Measurements from ENCODE around the gene PTPRC.
"Not testable (repeated sequence)": the region's sequence is repeated elsewhere in the genome, so short reads cannot be mapped to it uniquely, and the experiment has no call there.

PTPRC gene, protein sequence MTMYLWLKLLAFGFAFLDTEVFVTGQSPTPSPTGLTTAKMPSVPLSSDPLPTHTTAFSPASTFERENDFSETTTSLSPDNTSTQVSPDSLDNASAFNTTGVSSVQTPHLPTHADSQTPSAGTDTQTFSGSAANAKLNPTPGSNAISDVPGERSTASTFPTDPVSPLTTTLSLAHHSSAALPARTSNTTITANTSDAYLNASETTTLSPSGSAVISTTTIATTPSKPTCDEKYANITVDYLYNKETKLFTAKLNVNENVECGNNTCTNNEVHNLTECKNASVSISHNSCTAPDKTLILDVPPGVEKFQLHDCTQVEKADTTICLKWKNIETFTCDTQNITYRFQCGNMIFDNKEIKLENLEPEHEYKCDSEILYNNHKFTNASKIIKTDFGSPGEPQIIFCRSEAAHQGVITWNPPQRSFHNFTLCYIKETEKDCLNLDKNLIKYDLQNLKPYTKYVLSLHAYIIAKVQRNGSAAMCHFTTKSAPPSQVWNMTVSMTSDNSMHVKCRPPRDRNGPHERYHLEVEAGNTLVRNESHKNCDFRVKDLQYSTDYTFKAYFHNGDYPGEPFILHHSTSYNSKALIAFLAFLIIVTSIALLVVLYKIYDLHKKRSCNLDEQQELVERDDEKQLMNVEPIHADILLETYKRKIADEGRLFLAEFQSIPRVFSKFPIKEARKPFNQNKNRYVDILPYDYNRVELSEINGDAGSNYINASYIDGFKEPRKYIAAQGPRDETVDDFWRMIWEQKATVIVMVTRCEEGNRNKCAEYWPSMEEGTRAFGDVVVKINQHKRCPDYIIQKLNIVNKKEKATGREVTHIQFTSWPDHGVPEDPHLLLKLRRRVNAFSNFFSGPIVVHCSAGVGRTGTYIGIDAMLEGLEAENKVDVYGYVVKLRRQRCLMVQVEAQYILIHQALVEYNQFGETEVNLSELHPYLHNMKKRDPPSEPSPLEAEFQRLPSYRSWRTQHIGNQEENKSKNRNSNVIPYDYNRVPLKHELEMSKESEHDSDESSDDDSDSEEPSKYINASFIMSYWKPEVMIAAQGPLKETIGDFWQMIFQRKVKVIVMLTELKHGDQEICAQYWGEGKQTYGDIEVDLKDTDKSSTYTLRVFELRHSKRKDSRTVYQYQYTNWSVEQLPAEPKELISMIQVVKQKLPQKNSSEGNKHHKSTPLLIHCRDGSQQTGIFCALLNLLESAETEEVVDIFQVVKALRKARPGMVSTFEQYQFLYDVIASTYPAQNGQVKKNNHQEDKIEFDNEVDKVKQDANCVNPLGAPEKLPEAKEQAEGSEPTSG (N-terminal part only)

DNA sequence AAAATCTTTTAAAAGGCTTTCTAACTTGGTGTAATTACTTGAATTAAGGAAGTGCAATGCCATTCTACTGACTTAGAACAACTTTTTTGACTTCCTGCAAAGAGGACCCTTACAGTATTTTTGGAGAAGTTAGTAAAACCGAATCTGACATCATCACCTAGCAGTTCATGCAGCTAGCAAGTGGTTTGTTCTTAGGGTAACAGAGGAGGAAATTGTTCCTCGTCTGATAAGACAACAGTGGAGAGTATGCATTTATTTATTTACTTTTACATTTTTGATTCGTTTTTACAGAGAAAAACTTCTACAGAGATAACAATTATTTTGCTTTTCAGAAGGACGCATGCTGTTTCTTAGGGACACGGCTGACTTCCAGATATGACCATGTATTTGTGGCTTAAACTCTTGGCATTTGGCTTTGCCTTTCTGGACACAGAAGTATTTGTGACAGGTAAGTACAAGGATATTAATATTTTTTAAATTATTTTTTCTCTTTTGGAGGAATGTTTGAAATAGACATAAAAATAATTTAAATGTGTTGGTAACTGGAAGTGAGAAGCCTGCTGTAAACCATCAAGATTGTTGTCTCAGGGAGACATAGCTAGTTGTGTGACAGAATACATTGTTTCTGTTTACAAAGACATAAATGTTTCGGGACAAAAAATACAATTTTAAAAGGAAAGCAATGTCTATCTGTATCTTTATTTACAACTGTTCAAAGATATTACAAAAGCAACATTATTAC is at the start of gene PTPRC:
Gene PTPRC (plus strand): TSS at position 147 of the 742 bp plus-strand sequence. CDS start 229 bp downstream, at position 376.
- DNase-seq: no peak

DNA sequence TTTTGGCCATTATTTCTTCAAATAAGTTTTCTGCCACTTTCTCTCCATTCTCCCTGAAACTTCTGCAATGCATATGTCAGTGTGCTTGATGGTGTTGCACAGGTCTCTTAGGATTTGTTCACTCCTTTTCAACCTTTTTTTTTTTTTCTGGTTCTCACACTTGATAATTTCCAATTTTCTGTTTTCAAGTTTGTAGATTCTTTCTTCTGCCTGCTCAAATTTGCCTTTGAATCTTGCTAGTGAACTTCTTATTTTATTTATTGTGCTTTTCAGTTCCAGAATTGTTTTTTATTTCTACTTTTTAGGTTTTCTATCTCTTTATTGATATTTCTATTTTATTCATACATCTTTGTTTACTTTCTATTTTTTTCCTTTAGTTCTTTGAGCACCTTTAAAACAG is 48.4 kb upstream of the PTPRC start:
- no peak for DNase-seq

DNA sequence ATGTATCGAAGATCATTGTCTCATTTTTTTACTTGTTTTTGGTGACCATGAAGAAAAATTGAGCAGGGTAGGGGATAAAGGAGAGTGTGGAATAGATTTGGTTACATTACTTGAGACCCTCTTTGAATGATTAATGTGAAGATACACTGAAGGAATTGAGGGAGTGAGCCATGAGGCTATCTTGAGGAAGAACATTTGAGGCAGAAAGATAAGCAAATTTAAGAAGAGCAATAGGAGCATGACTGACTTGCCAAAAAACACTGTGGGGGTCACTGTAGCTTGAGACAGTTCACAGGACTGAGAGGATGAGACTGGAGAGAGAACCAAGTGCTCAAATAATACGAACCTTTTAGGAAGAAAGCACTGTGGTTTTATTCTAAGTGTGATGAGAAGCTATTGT is 43.1 kb upstream of the PTPRC start:
- DNase-seq: no peak

DNA sequence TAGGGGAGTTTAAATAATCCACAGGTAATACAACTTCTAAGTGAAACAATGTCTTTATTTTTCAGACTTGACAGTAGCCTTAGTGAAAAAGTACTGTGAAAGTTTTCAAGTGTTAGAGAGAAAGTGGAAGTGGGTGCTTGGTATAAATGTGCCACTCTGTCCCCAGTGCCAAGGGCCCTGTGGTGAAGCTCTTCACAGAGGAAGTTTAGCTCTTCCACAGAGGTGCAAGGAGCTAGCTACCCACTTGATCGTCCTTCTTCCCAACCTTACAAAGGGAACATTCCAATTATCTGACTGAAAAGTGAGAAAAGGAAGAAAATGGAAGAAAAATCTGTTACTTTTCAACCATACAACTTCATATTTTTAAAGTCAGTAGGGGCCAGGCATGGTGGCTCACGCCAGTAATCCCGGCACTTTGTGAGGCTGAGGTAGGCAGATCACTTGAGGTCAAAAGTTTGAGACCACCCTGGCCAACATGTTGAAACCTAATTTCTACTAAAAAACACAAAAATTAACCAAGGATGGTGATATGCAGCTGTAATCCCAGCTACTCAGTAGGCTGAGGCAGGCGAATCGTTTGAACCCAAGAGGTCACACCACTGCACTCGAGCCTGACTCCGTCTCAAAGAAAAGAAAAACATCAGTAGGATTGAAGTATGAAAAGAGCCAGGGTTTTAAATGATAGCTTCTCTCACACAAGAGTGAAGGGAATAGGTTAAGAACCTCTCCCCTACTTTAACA is 41.0 kb upstream of the PTPRC start:
- no peak for DNase-seq

DNA sequence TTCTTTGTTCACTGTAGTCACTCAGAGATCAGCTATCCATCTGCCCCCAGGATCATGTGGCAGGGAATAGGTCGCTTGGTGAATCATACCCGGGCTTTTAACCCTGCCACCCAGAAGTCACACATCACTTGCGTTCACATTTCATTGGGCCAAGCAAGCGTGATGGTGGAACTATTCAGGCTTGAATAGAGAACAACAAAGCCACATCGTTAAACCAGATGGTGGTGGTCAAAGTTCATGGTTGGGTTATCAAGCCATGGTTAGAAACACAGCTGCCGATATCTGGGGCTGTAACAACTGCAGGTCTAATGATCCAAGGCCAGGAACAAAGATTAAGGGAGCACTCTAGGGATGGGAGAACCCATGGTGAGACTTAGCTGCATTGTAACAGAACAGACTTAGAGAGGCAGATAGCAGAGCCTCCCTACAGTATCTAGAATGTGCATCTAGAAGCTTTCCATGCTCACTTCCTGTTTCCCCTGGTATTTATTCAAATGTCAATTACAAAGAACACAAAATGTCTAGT is 40.0 kb upstream of the PTPRC start:
- no peak for DNase-seq

DNA sequence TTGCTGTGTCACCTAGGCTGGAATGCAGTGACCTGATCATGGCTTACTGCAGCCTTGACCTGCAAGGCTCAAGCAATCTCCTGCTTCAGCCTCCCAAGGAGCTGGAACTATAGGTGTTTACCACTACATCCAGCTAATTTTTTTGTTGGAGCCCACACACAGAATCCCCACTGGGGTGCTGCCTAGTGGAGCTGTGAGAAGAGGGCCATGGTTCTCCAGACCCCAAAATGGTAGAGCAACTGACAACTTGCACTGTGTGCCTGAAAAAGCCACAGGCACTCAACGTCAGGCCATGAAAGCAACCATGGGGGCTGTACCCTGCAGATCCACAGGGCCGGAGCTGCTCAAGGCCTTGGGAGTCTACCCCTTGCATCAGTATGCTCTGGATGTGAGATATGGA is 39.1 kb upstream of the PTPRC start:
- DNase-seq: no peak

DNA sequence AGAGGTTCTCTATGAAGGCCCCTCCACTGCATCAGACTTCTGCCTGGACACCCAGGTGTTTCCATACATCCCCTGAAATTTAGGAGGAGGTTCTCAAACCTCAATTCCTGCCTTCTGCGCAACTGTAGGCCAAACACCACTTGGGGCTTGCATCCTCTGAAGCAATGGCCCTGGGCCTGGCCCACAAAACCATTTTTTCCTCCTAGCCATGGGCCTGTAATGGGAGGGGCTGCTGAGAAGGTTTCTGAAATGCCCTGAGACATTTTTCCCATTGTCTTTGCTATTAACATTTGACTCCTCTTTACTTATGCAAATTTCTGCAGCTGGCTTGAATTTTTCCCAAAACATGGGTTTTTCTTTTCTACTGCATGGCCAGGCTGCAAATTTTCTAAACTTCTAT is 37.9 kb upstream of the PTPRC start:
- DNase-seq: no peak

DNA sequence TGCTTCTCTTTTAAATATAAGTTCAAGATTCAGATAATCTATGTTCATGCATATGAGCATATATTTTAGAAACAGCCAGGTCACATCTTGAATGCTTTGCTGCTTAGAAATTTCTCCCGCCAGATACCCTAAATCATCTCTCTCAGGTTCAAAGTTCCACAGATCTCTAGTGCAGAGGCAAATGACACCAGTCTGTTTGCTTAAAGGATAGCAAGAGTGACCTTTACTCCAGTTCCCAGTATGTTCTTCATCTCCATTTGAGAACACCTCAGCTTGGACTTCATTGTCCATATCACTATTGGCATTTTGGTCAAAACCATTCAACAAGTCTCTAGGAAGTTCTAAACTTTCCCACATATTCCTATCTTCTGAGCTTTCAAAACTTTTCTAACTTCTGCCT is 37.5 kb upstream of the PTPRC start:
- not testable (repeated sequence) for DNase-seq

DNA sequence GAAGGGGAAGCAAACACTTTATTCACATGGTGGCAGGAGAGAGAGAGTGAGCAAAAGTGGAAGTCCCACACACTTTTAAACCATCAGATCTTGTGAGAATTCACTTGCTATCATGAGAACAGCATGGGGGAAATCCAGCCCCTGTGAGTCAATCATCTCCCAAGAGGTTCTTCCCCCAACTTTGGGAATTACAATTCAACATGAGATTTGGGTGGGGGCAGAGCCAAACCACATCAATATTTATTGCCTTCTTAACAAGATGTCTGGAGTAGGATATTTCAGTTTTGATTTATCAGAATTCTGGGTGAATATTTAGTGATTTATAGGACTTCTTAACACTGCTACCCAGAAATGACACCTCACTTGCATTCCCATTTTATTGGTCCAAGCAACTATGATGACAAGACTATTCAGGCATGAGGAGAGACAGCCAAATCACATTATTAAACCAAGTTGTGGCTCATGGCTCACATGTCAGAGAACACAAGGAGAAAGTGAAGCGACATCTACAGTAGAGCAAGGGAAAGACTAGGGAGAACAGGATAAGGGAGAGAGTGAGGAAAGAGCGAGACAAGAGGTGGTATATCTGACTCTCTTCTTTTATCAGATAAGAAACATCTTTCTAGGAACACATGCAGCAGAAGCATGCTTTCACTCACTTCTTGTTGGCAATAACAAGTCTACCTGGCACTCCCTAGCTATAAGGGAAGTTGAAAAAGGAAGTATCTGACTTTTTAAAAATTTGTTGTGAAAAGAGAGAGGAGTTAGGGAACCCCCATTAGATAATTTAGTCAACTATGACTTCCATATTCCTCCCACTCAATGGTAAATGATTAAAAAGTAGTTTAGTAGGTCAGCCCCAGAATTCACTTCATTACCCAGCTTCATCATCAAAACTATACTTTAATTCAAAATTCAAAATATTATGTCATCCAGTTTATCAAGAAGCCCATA is 36.6 kb upstream of the PTPRC start:
- no peak for DNase-seq

DNA sequence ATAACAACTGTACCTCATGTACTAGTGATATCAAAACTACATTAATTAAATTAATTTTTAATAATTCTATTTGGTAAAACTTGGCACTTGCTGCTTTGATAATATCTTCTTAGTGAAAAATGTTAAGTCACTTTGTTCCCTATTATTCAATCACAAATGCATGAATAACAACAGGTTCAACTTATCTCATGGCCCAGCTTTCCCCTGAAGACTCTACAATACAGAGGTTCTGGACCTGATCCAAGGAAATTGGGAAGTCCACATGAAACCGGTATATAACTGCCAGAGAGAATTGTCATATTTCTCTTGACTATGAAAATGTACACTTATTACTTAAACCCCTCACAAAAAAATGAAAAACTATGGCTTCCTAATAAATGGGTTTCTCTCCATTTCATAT is 33.9 kb upstream of the PTPRC start:
- no peak for DNase-seq

DNA sequence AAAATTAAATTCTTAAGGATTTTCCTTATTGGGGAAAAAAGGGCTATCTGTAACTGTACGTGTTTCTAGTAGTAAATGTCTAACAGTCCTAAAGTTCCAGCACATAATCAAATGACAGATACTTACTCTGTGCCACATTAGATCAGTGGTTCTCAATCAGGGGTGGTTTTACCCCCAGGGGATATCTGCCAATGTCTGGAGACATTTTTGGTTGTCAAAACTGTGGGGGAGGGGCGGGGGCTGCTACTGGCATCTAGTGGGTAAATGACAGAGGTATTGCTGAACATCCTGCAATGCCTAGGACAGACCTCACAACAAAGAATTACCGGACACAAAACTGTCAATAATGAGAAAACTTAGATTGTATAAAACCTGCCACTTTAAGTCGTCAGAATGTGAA is 33.4 kb upstream of the PTPRC start:
- DNase-seq: no peak

DNA sequence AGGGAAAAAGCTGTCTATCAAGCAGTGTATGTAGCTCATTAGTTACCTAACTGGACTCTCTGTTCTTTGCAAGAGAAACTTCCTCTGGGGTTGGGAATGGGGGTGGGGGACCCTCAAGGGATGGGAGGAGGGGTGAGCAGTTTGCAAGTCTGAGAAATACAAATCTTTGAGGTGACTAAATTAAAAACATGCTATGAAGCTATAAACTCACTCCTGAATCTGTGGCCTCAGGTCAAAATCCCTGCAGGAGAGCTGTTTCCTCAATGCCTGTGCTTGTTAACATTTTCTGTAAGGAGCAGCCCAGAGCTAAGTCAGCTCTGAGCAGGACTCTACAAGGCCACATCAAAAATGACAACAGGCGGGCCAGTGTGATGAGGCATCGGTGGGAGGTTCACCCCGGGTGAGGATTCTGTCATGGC is 32.8 kb upstream of the PTPRC start:
- DNase-seq: no peak

DNA sequence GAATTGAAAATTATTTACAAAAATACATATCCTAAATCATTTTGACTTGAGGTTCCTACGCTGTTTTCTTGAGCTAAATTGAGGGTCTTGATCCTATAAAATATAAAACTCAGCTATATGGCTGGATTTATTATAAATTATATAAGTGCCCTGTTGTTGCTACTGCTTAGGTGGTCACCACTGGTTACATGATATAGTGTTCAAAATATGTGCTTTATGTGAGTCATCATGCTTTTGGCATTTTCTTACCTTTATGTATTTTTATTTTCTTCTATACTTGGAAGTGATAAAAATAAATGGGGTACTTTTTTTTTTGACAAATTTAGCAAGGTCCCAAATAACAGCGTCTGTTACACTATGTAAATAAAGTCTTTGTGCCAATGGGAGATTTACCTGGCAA is 31.1 kb upstream of the PTPRC start:
- no peak for DNase-seq

DNA sequence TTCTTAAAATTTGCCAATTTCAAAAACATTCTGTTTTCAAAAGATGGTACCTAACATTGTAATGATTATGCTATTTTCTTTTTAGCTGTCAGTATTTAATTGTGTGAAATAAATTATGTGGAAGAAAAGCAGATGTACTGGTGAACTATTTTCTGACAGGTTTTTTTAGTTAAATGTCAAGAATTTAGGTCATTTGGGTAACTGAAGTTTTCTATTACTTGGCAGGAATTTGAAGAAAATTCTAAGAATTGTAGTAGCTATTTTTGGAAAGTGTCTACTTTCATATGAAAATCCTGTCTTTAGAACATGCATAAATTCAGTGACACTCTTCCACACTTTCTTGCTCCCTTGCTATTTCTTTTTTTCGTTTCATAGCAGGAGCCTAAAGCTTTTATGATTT is 28.5 kb upstream of the PTPRC start:
- DNase-seq: no peak

DNA sequence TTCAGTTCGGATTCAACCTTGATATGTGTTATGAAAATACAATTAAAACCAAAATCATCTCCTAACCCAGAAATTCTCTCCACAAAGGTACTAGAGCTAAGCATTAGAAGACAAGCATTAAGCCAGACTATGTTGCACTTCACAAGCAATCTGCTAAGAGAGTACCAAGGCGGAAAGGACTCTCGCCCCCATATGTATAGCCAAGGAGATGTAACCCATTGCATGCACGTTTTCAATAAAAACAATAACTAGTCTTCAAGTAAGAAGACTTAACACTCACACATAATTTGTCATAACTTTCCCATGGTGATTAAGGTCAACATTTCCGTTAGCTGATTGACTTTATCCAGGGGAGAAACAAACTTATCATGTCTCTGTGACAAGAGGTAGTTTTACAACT is 27.6 kb upstream of the PTPRC start:
- DNase-seq: no peak

DNA sequence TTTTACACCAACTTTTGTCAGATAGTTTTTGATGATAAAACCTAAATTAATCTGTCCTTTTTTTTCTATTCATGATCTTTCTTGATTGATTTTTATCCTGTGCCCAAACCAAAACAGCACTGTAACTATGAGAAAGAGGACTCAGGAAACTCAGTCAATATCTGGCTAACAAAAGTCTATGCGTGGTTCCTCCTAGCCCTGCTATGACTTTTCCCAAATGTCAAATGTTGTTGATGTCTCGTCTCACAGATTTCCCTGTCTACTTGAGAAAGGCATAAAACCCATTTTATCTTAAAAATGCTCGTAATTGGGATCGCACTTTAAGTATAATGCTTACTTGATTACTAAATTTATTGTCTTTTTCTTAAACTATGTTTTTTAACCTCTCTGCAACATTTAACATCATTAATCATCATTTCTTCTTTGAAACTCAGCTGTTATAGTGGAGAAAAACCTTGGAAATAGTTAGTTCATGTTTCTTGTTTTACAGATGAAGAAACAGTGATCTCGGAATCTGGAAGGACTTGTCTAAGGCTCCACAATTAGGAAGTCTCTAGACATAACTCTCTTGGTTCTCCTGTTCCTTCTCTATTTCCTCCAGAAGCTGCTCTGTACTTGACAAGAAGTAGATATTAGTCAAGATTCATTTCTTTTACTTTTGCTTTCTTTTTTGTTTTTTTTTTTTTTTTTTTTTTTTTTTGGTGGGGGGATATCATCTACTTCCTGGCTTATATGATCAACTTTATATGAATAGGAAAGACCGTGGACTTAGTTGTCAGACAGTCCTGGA is 26.2 kb upstream of the PTPRC start:
- DNase-seq: no peak

DNA sequence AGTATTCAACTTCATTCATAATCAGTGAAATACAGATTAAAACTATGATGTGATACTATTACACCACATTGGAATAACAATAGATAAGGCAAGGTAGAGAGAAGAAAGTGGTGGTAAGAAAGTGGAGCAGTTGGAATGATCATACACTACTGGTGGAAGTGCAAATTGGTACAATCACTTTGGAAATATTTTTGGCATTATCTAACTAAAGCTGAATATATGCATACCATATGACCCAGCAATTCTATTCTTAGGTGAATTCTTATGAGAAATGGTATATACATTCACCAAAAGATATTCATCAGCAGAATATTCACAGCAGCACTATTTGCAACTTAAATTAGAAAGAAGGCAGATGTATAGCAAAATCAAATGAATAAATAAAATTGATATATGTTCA is 21.4 kb upstream of the PTPRC start:
- no peak for DNase-seq

DNA sequence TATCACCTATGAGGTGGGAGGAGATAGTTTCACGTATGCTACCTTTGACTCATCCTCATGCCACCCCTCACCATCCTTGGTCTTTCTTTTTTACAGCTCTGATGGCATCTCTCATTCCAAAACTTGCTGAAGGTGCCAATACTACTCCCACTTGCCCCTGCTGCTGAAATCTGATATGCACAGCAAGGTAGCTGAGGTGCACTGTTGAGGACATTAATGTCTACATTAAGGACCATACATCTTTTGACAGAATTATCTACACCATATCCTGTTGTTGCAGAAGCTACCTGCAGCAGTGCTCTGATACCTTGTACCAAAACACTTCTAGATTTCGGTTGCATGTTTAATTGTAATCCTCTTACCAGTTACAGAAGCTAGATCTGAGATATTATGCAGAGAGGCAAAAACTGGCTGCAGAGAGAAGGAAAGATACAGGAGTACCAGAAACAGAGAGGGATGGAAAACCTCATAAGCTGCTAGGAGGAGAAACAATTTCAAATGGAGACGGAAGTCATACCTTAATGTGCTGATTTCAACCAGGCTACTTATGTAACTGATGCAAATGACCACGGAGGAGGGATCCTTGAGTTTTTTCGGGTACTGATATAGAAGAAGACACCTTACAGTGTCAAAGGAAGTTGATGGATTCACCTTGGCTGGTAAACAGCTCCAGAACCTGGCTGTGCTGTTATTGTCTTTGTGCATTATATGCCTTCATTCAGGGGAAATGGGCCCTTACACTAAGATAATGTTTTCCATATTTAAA is 19.3 kb upstream of the PTPRC start:
- DNase-seq: no peak

DNA sequence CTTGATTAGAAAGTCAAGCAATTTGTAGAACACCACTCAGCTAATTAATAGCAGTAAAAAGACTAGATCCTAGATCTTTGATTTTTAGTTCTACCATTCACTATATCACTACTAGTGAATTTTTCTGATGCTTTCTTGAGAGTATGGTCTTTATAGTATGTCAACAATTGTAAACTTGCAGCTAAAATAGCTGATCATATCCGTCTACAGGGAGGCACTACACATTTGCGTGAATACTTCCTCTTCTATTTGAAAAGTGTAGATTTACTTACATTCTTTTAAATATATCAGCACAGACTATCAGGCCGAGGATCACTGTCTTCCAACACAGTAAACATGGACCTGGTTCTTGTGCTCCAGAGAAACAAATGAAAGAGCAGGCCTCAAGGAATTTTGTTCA is 18.6 kb upstream of the PTPRC start:
- DNase-seq: no peak
